Endometrial microvascular endothelial cells (primary cell): ENCODE results near the gene CLEC18A. TPM values are rescaled to one million over a fixed set of nuclear protein-coding genes. Genes with fewer than 3 reads are reported as not detected.
"Not testable (repeated sequence)": the region's sequence is repeated elsewhere in the genome, so short reads cannot be mapped to it uniquely, and the experiment has no call there.

Experiments
- in situ Hi-C: cut with HindIII; loops from 2 replicates; pipeline ENCODE4 v1.10.0; 2017; ENCODE audit warnings: low sequenced_read_pairs, low pct_unique_long_range_greater_than_20kb; ENCODE audit errors: inconsistent ontology term
- total RNA-seq: library from RNA; depleted of rRNA; stranded (reverse); fragments of >200 nt; gene quantifications from one replicate; pipeline ENCODE4 v1.2.3, GENCODE V29; 2015; ENCODE audit errors: inconsistent ontology term

CLEC18A gene
- total RNA-seq: not detected

GRCh38 chr16:69951017-69951671 lies at the start of gene CLEC18A:
Gene CLEC18A, plus strand, starts transcription at chr16:69951334. Its CDS starts 33 bp downstream, at chr16:69951367.
- in situ Hi-C loops: not testable (repeated sequence)

DNA sequence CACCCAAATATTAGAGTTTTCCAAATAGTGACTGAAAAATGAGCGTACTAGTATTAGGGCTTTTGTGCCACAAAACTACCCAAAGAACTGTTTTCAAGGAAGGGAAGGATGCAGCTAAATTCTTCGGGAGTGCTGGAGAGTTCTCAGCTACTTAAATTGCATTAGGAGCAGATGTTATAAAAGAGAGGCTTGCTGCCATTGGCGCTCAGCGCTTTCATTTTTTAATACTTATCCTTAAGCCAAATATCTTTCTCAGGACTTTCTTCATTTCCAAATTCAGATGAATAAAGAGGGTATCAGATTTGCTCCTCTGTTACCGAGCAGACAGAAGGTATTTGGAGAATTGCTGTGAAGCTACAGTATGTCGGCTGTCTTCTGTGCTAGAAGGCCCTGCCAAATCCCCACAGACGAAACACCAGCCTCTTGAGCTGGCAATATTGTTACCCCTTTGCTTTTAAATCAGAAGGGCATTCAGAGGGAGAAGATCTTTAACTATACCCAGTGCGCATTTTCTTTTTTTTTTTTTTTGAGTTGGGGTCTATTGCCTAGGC lies 47.2 kb upstream of the CLEC18A start:
- in situ Hi-C loops: no loop called here

DNA sequence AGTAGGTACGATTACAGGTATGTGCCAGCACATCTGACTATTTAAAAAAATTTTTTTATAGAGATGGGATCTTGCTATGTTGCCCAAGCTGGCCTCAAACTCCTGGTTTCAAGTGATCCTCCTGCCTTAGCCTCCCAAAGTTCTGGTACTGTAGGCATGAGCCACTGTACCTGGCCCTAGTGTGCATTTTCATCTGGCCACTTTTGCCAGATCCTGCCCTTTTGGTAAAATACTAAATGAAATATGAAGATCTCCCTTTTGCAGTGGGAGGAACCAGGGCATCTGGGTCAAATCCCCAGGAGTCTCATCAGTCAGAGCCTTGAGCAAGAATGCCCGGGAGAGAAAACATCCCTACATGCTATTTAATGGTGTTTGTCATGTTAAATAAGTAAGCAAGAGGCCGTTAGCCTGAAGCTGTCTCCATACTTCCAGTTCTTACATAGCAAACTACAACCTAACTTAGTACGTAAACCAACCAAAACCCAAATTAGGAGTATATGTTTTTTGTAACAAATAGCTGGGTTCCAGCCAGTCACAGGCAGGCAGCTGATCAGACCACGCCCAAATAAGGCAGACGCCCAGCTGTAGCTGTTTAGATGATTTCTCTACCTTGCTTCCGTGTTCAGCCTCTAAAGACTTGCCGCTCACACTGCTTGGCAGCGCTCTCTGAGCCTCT lies 46.5 kb upstream of the CLEC18A start:
- in situ Hi-C loops: no loop called here

- in situ Hi-C loops: no loop called here
These were observed 46.0 kb upstream of the CLEC18A start for GRCh38 chr16:69905171-69905555.

- in situ Hi-C loops: no loop called here
These were observed 44.2 kb upstream of the CLEC18A start for GRCh38 chr16:69906838-69907401.

- in situ Hi-C loops: no loop called here
These were observed 42.1 kb upstream of the CLEC18A start for GRCh38 chr16:69909043-69909442.

- in situ Hi-C loops: no loop called here
These were observed 41.4 kb upstream of the CLEC18A start for GRCh38 chr16:69909760-69910159.

DNA sequence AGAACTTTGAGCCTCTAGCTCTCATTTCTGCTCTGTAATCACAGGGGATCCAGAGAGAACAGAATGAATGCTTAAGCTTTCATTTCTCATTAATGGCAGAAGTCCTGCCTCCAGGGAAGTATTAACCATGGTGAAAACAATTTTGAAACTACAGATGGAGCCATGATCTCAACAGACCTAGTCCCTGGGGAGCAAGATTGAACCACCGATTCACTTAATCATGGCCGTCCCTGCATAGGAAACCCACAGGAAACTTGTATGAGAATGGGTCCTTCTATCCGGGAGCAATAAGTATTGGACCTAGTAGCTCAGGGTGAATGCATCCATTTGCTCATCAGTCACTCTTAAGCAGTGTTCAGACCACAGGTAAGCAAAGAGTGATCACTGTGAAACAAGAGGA lies 40.2 kb upstream of the CLEC18A start:
- in situ Hi-C loops: no loop called here

GRCh38 chr16:69916462-69916861 lies 34.7 kb upstream of the CLEC18A start:
- in situ Hi-C loops: no loop called here

GRCh38 chr16:69917311-69917710 lies 33.8 kb upstream of the CLEC18A start:
- in situ Hi-C loops: no loop called here

DNA sequence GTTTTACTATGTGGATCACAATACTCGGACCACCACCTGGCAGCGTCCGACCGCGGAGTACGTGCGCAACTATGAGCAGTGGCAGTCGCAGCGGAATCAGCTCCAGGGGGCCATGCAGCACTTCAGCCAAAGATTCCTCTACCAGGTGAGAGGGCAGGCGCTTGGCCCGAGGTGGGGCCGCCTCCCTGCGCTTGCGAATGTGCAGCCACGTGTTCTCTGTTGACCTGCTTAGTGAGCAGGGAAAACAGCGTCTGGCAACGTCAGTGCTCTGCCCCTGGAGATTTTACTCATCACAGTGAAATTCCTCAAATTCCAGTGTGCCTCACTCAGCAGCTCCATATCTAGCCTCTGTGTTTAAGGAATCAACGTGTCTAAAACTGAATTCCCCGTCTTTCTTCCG lies 33.4 kb upstream of the CLEC18A start:
- in situ Hi-C loops: no loop called here

DNA sequence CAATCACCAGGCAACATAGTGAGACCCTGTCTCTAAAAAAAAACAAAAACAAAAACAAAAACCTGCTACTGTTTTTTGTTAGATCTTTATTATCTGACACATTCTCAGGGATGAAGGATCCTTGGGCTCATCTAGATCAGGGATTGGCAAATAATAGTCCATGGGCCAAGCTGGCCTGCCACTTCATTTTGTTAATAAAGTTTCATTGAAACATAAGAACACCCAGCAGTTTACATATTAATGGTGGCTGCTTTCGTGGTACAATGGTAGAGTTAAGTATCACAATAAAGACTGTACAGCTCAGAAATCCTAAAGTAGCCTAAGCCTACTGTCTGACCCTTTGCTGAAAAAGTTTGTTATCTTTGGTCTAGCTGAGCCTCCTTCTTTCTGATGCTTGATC lies 32.9 kb upstream of the CLEC18A start:
- in situ Hi-C loops: no loop called here

DNA sequence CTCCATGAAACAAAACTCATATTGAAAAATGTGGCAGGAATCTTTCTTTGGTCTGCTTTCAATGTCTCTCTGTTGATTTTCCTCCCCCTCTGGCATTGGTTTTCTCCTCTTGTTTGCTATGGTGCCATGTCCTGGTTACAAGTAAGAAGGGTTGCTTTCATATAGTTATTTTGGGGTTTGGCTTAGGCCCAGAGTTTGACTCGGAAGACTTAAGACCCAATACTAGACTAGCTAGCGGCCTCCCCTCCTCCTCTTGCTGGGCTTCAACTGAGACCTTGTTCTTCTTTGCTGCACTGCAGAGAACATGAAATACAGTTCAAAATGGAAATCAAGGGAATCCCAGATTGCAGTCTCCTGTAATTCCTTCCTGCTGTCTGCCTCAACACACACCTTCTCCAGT lies 30.0 kb upstream of the CLEC18A start:
- in situ Hi-C loops: no loop called here

DNA sequence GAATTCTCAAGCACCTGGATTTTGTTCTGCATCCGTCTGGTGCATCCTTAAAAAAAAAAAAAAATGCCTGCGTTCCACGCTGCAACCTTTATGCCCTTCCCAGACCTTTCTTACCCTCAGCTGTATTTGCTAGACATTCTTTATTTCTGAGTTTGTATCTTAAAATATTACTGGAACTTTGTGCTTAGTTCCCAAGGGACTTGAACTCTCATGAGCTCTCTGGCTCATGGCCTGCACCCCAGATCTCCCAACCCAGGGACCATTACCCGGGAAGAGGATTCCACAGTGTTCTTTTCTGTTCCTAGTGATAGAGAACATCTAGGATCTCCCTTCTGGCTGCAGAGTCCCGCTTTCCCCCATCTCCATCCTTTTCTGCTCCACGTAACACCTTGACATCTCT lies 28.9 kb upstream of the CLEC18A start:
- in situ Hi-C loops: no loop called here

DNA sequence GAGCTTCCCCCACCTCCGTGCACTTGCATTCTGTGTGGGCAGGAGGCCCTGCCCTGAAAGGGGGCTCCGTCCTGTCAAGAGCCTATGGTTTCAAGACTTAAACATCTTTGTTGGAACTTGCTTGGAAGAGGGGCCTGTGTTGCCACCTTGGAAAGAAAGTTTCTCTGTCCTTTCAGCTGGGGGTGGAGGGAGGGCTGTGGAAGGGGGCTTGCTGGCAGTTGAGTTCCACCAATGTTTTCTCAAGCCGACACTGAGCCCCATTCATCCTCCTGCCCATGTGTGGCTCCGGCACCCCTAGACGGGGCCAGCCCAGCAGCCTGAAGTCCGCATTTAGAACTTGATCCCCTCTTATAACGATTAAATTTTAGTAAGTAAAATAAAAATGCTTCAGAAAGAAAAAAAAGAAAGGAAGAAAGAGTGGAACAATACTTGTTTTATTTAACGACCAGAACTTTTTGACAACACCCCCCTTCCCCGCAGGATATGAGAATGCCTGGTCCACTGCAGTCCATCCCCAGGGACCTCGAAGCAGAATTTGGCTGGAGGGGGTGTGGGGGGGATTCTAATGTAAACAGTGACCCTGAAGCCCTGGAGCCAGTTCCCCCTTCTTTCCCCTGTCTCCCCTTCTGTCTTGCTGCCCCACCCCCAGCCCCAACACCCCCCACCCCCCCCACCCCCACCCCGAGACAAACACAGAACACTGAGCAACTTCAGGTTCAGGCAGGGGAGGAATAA lies 26.9 kb upstream of the CLEC18A start:
- in situ Hi-C loops: no loop called here

- in situ Hi-C loops: no loop called here
These were observed 26.4 kb upstream of the CLEC18A start for GRCh38 chr16:69924777-69925191.

DNA sequence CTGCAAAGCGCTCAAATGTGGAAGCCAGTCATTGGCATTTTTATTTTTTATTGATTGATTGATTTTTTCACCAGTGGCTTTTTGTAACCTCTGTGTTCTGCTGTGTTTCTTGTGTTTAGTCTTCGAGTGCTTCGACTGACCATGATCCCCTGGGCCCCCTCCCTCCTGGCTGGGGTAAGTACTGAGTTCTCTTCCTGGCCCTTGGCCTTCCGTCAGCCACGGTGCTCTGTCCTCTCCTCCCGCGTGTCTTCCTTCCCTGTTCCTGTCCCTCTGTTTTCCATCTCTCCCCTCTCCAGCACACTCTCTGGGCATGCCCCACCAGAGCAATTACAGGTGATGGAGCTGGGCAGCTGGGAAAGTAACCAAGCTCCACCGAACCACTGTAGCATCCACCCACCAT lies 25.8 kb upstream of the CLEC18A start:
- in situ Hi-C loops: no loop called here

GRCh38 chr16:69926241-69926640 lies 24.9 kb upstream of the CLEC18A start:
- in situ Hi-C loops: no loop called here

- in situ Hi-C loops: no loop called here
These were observed 23.9 kb upstream of the CLEC18A start for GRCh38 chr16:69927056-69927757.
